GM19372 (cell line): Measurements from ENCODE around the gene MCF2L.

Experiments used
- ATAC-seq: cut with Tn5 transposase; IDR thresholded peaks from one replicate; pipeline ENCODE4 v1.9.1; 2021; ENCODE audit warnings: mild to moderate bottlenecking, low read depth, moderate library complexity; ENCODE audit not compliant: unreplicated experiment

Gene MCF2L

DNA sequence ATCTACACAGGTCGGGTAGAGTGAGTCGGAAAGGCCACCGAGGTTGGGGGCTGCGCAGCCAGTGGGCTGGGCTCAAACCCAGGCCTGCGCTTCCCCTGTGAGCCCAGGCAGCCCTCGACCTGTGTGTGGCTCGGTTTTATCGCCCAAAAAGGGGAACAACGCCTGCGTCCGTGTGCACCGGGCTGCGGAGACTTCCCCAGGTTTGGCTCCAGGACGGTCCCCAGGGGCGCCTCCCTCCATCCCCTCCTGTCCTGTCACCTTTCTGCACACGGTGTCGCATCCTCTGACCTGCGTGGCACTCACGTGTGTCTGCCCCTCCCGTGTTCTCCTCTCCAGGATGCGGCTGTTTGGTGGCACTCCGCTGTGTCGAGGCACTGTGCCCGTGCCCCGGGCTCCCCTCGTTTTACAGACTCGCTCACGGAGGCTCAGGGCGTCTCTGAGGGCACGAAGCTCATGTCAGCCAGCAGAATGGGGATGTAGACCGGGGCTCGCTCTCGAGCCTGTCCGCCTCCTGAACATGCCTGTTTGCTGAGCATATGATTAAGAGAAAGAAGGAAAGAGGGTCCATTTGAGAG lies 25.9 kb downstream of the MCF2L start:
- no peak for ATAC-seq

DNA sequence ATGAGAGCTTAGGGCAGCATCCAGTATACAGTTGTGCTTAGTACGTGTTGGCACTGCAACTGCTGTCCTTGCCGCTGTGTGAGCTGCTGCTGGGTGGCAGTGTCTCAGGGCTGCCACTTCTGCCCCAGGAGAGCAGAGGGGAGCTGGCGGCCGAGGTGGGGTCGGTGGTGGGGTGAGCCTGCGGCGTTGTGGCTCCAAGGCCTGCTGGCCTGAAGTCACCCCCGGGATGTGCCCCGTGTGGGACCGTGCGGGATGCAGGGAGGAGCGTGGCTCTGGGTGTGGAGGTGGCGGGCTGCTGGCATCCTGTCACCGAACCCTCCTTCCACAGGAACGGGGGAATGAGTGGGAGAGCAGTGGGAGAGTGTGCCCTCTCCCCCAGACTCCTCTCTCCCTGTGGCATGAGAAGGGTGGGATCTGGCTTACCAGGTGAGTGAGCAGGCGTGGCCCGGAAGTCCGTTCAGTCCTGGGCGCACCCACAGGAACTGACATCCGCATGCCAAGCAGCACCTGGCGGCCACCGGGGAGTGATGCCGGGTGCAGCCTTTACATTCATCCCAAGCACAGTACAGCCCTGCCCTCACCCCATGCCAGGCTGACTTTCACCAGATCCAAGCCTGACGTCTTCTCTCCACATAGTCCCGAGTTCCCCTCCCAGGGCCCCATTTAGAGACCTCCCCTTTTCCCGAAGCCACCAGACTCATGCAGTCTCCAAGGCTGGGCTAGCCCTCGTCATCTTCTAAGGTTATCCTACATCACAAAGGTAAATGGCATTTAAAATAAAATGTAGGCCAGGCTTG lies 26.6 kb downstream of the MCF2L start:
- ATAC-seq = no peak

DNA sequence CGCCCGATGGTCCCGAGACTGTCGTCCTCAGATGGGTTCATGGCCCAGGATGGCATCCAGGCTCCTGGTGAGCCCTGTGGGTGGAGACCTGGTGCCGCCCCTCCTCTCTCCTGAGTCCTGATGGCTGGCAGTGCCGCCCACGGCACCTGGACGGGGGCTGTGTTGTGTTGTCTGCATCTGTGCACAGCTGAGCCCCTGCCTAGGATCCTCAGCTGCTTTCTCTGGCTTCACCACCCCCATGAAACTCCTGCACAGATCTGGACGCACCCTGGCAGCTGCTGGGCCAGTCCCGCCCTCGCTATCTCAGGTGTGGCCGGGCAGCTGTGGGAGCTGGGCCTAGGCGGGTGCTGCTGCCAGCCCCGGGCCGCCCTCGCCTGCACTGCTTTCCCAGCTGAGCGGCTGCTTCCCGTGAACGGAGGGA lies 27.7 kb downstream of the MCF2L start:
- ATAC-seq = no peak

DNA sequence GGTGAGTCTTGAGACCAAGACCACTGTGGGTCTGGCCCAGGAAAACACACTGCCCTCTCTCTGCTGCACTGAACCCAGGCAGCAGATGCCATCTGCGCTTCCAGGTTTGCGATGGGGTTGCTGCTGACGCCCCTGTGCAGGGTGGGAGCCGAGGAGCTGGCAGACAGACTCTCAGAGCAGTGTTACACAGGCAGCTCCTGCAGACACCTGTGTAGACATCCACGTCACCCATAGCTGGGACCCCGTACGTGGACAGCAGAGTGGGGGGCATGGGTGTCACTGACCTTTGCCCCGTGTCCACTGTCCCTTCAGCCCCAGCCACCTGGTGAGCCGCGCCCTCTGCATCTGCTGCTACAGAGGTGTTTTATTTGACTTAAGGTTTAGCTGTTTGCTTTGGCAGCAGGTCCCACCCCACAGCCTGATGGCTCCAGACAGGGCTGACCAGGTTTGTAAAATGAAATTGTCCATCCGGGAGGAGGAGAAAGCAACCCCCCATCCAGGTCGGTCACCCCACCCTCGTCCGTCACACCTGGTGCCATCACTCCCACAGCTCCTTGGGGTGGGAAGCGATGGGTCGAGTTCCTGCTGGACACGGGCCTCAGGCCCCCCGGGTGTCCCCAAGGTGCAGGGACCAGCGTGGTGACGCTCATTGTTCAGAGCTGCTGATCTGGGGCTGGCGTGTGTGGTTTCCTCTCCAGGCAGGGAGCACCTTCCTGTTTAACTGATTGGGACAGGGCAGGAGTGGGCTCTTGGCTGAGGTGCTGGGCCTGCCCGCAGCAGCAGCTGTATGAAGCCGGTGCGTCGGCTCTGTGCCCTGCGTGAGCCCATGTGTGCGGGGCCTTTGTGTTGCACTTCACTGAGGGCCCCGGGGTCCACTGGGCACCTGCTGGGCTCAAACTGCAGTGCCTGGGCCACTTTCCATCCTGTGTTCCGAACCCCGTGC lies 28.4 kb downstream of the MCF2L start:
- no peak for ATAC-seq

DNA sequence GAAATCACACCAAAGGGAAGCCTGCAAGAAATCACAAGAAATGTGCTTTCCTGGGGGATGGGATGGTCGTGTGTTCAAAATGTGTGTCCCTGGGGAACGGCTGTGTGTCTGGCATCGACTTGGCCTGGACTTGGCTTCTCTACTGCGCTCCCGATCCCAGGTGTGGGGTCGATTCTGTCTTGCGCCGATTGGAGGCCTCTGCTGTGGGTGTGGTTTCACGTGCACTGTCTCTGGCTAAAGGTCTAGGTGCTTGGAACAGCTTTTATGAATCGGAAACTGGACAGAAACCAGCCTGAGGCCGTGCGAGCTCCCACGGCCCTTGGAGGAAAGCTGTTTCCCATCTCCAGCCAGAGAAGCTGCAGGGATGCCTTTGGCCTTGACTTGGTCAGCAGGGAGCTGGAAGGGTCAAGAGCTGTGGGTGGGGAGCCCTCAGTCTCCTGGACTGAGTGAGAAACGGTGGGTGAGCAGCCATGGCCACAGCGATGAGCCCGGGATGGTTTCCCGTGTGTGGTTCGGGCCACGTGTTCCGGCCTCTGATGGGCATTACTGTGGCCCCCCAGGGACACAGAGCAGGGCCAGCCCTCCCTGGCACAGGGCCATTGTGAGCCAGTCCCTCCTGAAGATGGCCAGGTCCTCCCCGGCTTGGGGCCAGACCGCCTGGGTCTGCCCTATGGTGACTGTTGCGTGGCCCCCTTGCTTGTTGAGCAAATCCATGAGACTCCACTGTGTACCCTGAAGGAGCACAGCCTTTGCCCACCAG lies 29.7 kb downstream of the MCF2L start:
- no peak for ATAC-seq

DNA sequence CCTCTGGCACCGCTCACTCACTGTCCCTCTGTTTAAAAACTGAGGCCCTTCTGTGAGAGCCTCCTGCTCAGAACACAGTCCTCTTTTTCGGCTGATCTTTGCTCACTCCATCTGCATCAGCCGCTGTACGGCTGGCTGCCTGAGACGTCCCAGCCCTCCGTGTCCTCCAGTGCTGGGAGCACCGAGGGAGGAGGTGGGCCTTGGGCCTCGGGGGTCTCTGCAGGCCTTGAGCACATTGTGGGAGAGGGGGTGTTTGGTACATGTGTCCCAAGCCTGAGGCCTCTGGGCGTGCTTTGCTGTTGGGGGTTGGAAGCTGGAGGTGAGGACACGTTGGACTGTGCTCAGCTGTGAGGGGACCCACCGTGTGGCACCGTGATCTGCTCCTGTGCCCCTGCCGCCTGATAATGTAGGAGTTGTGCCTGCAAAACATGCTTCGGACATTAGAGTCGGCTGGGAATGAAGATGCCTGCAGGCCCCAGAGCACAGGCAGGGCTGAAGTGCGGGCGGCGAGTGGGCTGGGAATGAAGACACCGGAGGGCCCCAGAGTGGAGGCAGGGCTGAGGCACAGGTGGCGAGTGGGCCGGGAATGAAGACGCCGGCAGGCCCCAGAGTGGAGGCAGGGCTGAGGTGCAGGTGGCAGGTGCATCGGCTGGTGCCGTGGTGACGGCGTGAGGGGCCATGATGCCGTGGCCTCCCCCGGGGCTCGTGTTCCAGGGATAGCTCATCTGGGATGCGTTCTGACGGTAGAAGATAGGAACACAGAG lies 30.6 kb downstream of the MCF2L start:
- no peak for ATAC-seq

DNA sequence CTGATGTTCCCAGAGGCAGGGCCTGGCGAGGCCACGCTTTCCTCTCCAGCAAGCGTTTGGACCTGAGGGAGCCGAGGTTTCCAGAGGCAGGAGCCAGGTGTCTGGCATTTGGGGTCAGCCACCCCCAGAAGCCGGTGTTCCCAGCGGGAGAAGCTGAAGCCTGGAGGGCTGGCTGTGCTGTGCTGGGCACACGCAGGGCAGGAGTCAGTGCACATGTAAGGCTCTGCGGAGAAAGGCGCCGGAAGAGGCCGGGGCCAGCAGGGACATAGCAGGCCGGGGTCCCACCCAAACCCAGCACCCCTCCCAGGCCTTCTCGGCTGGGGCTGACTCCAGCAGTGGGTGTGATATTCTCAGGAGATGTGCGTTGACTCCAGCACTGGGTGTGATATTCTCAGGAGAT lies 31.6 kb downstream of the MCF2L start:
- ATAC-seq = no peak

DNA sequence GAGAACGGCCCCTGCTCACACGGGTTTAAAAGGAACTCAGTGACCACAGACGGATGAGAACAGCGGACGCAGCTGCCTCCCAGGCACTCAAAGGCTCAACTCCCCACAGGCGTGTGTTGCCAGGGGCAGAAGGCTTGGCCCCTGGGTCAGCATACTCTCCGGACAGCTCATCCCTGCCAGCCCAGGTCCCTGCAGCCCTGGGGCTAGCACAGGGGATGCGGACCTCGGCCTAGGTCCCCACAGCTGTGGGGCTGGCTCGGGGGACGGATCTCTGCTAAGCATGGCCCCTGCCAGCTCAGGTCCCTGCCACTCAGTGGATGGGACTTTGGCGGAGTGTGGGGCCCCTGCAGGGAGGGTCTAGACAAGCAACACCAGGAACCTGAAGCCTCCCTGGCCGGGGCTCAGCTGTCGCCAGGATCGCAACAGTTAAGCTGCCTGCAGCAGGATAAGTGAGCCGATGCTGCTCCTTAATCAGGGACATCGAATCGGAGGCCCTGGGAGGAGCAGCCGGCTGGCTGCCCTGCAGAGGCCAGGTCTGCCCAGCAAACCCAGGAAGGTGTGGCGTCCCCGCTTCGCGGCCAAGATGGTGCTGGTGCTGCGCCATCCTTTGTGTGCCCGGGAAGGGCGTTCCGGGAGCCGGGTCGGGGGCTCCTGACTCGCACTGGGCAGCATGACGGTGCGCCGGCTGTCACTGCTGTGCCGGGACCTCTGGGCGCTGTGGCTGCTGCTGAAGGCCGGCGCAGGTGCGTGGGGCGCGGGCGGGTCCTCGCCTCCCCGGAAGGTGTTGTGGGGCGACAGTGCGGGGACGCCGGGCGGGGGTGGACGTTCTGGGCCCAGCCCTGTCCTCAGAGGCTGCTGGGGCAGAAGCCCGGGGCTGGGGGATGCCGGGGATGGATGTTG lies 32.5 kb downstream of the MCF2L start:
- ATAC-seq = no peak

DNA sequence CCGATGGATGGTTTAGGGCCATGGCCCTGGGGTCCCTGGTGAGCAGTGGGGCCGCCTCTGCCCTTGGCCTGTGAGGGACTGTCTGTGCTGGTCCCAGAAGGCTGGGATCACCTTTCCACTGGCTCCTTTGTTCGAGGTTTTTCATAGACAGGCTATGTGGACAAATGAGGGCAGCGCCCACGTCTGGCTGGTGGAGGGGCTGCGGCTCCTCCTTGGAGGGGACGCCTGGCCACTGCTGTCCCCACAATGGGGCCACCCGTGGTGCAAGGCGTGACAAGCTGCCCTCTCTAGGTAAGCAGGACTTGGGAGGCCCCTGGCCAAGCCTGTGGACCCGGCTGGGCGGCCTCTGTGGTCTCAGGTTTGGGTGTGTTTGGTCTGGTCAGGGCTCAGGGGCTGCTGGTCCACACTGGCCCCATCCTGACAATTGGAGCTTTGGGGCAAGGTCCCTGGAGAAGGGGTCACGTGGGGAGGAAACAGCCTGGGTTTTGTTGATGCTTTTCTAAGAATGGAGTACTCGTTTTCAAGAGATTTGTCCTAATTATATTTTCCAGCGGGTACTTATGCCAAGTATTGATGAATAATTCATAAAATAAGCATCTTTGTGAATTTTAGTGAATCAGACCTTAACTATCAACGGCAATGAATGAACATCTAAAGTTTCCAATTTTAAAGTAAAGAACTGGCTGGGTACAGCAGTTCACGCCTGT lies 33.3 kb downstream of the MCF2L start:
- ATAC-seq = no peak

DNA sequence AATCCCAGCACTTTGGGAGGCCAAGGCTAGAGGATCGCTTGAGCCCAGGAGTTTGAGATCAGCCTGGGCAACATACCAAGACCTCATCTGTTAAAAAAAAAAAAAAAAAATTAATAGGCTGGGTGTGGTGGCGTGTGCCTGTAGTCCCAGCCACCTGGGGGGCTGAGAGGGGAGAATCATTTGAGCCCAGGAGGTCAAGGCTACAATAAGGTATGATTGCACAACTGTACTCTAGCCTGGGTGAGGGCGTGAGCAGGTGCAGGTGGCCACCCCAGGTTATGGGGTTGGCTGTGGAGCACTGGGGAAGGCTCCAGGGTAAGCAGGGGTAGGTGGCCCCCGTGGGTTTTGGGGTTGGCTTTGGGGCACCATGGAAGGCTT lies 33.9 kb downstream of the MCF2L start:
- no peak for ATAC-seq

DNA sequence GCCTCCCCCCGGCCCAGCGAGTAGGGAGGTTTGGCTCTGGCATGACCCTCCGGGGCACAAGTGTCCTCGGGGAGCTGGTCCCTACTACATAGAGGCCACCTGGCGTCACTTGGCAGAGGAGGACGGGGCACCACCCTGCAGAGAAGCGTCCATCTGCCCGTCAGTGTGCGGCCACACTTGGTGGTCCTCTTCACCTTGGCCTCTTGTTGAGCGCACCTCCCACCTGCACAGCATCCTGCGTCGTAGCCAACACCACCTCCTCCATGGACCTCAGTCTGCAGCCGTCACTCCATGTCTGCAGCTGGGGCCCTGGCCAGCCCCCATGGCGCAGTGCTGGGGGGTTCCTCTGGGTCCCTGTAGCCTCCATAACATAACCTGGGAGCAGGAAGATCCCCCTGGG lies 35.1 kb downstream of the MCF2L start:
- ATAC-seq = no peak

DNA sequence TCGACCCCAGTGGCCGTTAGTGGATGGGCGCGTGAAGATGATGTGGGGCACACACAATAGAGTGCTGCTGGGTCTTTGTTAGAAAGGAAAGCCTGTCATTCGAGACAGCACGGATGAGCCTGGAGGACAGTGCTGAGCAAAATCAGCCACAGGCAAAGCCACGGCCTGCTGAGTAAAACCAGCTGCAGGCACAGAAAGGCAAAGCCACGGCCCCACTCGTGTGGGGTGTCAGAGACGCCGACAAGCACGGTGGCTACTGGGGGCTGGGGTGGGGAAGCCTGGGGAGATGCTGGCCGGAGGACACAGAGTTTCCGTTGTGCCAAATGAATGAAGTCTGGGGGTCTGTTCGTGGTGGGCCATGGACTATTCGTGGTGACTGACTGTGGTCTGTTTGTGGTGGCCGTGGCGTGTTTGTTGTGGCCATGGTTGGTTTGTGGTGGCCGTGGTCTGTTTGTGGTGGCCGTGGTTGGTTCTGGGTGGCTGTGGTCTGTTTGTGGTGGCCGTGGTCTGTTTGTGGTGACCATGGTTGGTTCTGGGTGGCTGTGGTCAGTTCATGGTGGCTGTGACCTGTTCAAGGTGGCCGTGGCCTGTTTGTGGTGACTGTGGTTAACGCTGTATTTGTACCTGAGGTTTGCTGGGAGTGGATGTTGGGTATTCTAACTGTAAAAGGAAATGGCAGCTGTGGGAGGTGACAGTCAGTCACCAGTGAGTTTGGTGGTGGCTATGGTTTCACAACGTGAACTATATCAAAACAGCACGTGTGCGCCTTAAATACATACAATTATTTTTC lies 36.3 kb downstream of the MCF2L start:
- no peak for ATAC-seq

DNA sequence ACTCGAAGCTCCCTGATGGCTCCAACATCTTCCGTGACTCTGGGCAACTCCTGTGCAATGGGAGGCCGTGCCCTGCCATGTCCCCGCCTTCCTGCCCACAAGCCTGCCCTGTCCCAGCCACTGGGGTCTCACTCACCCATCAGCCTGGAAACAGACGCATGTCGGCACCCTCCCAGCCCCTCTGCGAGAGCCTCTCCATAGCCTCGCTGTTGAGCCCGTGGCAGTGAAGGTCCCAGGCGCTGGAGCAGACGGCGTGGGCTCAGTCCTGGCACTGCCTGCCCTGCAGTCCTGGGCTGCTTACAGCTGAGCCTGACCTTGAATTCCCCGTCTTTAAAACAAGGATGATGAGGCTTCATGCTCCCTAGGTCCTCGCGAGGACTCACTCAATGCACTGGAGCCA lies 37.0 kb downstream of the MCF2L start:
- no peak for ATAC-seq

DNA sequence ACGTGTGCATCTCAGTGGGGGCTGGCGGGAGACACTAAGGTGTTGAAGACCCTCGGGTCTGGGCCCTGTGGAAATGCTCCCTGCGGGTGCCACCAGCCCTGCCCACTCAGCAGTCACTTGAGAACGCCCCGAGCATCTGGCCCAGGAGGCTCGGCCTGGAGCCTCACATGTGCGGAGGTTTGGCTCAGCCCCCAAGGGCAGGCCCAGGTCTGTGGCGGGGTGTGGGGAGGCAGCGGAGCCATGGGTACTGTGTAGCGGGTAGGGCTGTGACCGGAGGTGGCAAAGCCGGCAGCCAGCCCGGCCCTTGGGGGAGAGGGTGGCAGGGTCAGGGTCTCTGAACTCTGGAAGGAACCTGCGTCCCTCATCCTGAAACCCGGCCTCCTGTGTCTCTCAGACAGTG lies 37.6 kb downstream of the MCF2L start:
- ATAC-seq = no peak

DNA sequence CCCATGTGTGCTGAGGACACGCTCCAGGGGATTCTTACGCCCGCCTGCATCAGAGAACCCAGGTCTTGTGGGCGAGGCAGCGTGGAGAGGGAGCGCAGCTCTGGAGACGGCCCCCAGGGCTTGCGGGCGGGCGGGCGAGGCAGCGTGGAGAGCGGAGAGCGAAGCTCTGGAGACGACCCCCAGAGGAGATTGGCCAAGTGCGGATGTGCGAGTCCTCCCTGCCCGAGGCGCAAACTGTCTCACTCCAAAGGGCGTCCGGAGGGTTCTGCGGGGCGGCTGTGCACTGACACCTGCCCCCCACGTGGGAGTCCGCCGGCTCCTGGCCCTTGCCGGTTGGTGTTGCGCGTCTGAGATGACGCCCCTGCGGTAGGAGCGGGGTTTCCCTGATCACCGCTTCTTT lies 39.8 kb downstream of the MCF2L start:
- no peak for ATAC-seq

DNA sequence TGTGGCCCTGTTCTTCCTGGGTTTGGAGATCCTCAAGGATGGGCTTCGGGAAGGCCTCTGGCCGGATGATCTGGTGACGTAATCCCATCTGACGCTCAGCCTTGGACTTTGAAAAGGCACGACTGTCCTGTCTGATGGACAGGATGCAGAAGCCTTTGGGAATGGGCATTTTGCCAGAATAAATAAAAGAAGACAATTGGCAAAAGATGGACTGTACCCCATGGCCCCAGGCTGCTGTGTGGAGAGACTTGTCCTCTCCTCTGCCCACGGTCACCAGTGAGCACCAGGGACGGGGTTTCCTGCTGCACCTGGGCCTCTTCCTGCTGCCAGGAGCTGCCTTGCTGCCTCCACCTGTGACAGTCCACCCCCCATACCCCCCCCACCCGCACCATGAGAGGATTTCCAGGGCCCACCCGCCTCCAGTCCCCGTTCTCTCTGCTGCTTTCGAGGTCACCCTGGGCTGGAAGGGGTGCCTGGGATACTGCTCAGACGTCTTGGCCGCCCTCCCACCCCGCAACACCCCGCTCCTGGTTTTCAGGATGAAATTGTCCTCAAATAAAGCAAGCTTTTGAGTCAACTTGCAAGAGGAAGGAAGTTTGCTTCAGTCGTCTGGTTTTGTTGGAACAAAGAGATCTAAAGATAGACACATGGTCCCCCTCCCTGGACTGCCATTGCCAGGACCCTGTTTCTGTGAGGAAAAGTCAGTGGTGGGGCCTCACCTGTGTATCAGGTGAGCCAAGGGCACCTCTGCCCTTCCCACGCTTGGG lies 40.9 kb downstream of the MCF2L start:
- no peak for ATAC-seq

DNA sequence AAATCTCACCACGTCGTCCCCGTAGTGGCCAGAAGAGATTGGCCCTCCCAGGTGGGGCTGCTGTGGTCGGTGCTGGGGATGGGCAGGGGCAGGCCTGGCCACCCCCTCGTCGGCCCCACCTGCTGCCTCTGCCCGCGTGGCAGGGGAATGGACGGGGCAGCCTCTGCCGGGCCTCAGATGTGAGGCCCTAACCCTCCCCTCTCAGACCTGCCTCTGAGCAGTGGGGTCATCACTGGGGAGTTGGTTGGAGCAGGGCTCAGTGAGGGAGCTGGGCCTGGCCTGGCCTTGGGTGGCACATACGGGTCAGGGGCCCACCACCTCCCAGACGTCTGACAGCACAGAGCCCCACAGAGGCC lies 41.5 kb downstream of the MCF2L start:
- no peak for ATAC-seq
